HS-27A (cell line): ENCODE data around the gene RPTOR.
"Not testable (repeated sequence)": the region's sequence is repeated elsewhere in the genome, so short reads cannot be mapped to it uniquely, and the experiment has no call there.

Experiments used
- DNase-seq: peaks from one replicate; pipeline ENCODE4 v3.0.0-alpha.2; 2012; ENCODE audit warnings: low read depth, missing footprints

The RPTOR gene

DNA sequence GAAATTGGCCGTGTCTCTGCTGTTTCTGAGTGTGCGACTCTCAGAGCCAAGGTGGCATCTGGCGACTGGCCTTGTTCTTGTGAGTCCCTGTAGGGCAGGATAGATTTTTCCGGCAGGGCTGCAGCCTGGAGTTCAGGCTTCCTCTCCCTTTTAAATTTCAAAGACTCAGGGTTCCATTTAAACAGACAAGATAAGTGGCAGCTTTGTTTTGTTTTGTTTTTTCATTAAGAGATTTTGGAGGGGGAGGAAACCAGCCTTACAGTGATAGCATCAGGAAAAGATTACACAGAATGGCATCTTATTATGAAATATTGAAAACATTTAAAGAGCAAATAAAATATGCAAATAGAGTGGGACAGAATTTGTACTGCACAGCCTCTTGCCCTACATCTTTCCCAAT lies 151.3 kb downstream of the RPTOR start:
- DNase-seq: no peak

DNA sequence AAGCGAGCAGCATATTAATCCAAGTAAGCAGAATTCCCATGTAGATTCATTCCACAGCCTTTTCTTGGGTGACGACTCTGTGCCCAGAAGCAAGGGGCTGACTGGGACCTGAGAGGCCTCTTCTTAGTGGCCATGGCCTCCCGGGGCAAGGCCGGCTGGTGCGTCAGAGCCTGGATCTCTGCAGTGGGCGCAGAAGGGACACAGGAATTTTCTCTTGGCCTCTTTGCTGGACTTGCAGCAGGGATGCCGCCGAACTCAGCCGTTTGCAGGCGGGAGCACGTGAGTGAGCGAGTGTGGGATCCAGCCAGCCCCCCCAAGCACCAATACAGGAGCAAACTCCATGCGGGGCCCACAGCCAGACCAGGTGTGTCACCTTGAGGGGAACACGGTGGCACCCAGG lies 151.8 kb downstream of the RPTOR start:
- no peak for DNase-seq

DNA sequence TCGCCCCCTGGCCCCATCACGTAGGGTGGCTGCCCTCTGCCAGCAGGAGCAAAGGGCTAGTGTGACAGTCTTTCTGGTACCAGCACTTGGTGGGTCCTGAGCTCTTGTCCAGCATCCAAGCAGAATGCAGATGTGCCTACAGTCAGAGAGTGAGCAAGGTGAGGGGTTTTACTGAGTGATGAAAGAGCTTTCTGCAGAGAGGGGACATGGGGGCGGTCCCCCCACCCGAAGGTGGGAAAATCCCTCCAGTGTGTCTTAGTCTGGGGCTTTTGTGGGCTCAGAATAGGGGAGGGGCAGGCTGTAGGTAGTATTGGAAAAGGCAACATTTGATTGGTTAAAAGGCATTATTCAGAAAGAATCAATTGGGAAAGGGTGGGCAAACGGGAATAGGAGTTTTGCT lies 152.3 kb downstream of the RPTOR start:
- no peak for DNase-seq

DNA sequence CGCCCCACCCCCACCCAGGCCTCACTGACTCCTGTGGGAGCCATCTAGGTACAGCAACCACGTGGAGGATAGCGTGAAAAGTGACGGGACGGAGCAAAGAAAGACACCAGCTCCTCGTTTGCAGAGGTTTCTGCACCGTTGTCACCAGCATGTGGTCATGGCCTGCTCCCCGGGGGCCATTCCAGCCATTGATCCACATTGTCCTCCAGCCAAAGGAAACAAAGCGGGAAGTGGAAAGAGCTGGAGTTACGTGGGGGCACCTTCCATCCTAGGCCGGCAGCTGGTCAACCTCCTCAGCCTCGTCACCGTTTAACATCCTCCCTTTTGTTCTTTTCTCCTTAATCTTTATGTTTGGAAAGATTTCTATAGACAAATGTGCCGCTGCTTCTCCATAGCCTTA lies 153.7 kb downstream of the RPTOR start:
- no peak for DNase-seq

DNA sequence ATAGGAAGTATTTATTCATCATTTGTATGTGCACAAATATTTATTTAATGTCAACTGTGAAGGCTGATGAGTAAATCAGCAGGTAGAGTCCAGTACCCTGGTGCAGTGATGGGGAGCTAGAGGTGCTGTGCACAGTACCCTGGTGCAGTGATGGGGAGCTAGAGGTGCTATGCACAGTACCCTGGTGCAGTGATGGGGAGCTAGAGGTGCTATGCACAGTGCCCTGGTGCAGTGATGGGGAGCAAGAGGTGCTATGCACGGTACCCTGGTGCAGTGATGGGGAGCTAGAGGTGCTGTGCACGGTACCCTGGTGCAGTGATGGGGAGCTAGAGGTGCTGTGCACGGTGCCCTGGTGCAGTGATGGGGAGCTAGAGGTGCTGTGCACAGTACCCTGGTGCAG lies 154.6 kb downstream of the RPTOR start:
- not testable (repeated sequence) for DNase-seq

DNA sequence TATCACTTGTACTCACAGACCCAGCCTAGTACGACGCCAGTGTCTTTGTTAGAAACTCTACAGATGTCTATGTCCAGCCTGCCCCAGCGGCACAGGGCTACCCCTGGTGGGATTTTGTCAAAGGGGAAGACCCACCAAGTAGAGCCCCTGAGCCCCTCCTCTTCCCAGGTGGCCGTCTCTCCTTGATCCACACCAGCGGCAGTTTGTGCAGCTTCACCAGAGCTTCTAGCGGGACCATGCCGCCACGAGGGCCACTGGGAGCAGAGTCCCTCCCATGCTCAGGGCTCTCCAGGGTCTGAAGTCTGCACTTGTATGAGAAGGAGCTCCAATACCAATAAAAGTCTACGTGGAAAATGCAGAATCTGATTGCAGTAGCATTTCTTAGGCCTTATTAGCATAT lies 157.1 kb downstream of the RPTOR start:
- no peak for DNase-seq

DNA sequence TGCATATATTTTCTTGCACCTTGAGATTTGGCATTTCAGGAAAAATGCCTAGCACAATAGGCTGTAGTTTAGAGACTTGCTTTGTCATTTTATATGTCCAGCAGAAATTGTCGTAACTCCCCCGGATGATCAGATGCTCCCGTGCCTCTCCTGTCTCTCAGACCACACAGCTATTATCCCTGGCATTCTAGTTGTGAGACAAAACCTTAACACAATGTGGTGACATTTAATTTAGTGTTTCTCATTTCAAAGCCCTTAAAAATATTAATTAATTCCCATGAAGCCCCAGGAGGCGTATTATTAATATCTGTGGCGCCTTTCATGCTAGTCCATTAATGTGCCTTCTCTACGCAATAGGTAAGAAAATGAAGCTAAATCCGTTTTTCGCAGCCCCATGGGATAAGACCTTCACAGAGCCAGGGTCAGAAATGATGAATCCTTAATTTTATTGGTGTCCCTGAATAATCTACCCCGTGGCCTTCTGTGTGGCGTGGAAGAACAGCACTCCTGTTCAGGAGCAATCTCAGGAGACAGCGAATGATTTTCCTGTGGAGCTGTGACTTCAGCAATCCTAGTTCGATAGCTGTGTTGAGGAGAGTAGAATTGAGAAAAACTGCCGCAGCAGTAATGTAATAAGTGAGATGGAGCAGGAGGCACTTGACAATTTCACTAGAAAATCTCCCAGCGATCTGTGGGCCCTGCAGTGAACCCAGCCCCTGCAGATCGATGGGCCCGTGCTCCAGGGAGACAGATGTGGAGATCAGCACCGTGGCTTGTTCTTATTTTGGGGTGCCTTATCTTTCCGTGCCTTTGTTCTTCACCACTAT lies 157.9 kb downstream of the RPTOR start:
- no peak for DNase-seq

DNA sequence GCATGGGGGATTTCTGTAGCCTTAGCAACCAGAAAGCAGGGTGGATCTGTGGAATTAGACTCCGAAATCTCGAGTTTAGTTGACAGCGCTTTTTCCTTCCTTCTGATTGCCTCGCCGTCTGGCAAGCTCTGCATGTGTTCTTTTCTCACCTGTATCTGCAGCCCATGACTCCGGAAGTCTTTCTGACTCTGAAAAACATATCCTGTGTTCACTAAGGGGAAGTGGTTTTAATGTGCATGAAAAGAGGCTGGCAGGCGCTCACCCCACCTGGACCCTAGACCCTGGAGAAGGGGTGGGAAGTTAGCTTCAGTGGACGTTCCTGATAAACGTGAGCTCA lies 158.5 kb downstream of the RPTOR start:
- DNase-seq: no peak

DNA sequence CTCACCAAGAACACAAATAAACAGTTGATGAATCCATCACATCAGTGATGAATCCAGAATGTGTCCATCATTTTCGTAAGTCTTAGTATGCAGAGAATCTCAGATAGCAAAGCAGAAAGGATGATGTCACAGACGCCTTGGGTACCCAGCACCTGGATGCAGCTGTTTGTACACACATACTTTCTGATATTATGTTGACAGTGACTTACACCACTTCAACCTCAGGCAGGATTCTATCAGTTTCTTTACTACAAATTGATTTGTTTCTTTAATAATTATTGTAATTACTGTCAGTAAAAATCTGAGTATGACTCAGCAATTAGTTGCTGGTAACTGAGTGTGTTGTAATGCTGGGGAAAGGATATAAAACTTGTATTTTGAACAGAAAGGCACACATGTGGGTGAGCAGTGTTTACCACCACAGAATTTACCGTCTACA lies 159.8 kb downstream of the RPTOR start:
- DNase-seq: no peak

DNA sequence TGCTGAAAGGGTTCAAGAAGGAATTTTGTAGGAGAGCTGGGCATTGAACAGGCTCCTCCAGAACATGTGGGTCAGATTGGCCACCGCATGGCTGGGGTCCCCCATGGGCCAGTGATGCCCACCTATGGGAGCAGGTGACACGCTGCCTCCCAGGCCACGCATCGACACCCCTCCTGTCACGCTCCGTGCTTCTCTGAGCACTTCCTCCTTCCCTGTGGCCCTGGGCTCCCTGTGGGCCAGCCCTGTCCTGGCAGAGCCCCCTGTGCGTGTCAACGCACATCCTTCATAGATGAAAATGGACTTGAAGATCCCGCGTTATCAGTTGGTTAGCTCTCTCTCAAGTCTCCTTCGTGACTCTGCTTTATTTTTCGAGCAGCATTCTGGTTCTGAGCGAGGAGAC lies 160.3 kb downstream of the RPTOR start:
- DNase-seq: no peak

DNA sequence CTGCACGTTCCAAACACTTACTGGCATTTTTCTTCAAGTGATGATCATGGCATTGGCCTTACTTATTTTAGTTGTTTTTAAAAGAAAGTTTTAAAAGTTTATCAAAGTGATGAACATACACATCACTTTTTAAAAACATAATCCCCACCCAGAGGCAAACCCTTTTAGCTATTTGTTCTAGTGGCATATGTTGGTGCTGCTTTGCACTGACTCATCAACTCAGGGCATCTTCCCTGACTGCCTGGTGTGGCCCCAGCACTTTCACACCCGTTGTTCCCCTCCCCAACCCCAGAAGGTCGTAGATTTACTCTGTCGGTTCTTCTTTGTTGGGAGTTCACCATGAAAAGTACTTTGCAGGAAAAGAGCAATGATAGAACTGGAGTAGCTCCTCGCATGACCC lies 161.3 kb downstream of the RPTOR start:
- DNase-seq: no peak

DNA sequence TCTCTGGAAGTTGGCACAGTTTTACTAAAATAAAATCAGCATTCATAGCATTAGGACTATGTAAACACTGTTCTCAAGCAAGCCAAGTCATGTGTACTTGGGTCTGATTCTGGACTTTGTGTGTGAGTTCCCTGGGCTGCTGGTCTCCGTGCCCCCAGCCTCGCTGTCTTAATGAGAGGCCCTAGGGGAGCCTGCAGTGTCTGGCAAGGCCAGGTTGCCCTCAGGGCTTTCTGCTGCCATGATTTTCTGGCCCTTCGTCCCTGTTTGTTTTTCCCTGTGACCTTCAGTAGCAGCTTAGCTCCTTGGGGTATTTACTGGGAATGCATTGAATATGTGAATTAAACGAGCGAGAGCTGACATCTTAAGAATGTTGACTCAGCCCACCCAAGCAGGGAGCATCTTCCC lies 161.8 kb downstream of the RPTOR start:
- DNase-seq: no peak

DNA sequence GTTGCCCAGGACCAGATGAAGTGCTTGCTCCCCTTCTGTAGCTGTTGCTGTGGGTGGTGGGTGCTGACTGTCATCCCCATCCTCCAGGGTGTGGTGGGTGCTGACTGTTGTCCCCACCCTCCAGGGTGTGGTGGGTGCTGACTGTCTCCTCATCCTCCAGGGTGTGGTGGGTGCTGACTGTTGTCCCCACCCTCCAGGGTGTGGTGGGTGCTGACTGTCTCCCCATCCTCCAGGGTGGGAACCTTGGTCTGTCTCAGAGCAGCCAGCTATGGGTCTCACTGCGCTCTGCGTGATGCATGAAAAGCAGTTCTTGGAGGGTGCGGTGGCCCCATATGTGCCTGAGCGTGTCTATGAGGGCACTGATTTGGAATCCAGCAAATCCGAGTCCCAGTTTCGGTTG lies 163.8 kb downstream of the RPTOR start:
- DNase-seq: no peak

DNA sequence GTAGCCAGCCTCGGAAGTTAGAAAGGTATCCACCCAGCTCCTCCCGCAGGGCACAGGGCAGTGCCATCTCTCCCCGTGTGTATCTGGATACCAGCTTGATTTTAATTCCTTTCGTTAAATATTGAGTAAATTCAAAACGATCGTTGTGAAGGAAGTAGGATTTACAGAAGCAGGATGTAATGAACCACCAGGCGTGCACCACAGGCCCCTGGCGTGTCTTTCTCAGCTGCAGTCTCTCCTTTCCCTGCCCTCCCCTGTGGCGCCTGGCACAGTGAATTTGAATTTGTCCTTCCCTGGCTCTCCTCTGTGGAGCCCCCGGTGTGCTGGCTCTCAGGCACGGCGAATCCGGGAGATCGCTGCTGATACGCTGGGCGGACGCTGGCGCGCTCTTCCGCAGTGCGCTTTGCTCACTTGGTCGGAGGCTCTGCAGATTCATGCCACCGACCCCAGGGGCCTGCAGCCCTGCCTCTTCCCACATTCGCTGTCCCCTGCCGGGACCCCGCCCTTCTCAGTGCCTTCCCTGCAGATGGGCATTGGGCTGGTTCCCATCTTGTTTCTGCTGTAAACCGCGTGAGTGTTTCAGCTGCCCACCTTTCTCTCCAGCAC lies 164.6 kb downstream of the RPTOR start:
- no peak for DNase-seq

DNA sequence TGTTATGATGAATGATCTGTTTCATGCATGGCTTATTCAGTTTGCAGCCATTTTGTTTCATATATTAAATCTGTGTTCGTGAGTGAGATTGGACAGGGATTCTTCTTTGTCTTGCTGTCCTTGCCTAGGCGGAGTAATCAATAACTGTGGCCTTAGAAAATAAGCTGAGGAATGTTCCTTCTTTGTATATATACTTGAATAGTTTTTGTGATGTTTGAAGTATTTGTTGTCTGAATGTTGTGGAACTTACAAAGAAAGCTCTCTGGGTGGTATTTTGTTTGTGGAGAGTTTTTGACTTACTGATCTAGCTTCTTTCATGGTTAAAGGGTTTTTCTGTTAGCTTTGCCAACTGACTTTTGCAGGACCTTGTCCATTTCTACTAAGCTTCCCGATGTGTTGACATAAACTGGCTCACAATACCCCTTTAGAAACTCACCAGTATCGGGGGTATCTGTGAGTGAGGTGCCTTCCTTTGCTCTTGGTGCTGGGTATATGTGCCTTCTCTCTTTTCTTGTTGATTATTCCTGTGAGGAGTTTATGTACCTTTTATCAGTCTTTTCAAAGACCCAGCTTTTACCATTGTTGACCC lies 166.2 kb downstream of the RPTOR start:
- no peak for DNase-seq

DNA sequence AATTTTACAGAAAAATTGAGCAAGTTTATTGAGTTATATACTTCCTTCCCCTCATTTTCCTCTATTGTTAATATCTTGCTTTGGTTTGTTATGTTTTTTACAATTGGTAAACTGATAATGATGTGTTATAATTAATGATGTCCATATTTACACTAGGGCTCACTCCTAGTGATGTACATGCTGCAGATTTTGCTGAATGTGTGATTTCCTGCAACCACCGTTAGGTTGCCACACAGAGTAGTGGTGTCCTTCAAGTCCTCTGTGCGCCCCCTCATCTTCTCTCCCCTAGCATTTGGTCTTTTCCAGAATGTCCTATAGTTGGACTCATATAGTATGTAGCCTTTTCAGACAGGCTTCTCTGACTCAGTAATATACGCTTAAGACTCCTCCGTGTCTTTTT lies 167.5 kb downstream of the RPTOR start:
- no peak for DNase-seq

DNA sequence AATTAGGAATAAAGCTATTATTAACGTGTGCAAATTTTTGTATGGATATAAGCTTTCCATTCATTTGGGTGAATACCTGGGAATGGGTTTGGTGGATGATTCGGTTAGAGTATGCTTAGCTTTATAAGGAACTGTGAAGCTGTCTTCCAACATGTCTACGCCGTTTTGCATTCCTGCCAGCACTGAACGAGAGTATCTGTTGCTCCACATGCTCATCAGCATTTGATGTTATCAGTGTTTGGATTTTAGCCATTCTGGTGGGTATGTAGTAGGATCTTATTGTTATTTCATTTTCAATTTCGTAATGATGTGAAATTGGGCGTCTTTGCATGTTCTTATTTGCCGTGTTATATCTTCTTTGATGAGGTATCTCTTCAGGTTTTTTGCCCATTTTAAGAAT lies 168.0 kb downstream of the RPTOR start:
- no peak for DNase-seq

DNA sequence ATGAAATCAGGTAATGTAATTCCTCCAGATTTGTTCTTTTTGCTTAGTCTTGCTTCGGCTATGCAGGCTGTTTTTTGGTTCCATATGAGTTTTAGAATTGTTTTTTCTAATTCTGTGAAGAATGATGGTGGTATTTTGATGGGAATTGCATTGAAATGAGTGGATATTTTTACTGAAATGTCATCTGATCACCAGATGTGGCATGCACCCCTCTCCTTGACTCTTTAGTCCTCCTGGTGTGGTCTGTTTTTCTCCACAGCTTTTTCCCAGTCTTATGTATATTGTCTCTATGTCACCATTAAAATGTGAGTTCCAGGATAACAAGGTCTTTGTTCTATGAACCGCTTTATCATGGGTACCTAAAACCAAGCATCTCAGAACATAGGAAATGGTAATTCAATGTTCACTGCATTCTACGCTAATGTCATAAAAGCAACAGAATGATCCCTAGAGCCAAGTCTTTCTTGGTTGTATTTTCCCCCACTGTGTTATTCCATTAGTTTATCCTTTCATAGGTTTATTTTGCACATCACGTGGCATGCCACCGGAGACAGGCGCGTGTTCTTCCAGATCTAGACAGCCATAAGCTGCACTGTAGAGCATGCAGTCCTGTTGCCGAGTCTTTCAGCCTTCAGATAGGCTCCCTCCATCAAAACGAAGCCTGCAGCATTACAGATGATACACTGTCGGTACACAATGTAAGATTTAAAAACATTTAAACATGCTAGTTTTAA lies 172.5 kb downstream of the RPTOR start:
- no peak for DNase-seq

DNA sequence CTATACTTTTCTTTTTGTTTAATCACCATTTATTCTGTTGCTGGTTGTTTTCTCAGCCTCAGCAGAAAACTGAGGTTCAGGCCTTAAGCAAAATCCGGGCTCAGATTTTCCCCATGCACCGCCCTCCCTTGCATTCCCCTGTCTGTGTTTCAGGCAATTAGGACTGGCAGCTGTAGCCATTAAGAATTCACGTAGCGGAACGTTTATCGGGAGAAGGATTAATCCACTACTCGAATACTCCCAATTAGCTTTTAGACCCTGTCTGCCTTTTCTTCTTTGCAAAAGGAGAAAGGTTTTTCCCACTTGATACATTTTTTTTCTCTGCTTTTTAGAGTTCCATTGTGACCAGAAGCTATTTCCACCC lies 173.1 kb downstream of the RPTOR start:
- no peak for DNase-seq

DNA sequence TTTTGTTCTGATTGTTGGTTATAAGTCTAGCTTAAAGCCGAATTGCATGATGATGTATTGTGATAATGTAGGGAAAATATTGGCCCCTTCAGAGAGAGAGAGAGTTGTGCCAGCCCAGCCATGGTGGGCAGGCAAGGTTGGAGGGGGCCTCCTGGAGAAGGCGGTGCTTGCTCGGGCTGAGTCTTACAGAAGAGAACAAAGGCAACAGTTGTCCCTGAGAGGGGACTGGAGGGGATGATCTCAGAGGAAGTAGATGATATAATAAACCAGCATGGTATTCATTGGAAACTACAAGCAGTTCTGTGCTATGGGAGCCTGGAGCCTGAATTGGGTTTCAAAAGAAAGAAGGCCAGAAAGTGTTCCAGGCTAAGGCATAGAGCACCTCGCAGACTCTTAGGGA lies 173.8 kb downstream of the RPTOR start:
- DNase-seq: no peak

DNA sequence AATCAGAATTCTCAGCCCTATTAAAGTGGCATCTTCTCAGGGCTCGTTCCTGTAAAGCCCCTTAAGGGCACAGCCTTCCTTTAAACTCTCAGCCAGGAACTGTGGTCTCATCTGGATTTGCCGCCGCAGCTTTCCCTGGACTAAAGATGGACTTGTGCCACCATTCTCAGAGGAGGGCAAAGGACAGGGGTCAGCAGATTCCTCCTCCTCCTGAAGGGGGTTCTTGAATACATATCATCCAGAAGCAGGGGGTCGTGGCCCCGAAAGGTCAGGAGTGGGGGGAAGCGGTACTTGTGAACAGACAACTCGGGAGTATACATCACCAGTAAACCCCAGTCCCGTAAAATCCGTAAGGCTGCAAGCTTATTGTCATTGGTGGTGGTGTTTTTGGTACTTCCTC lies 174.8 kb downstream of the RPTOR start:
- DNase-seq: no peak

DNA sequence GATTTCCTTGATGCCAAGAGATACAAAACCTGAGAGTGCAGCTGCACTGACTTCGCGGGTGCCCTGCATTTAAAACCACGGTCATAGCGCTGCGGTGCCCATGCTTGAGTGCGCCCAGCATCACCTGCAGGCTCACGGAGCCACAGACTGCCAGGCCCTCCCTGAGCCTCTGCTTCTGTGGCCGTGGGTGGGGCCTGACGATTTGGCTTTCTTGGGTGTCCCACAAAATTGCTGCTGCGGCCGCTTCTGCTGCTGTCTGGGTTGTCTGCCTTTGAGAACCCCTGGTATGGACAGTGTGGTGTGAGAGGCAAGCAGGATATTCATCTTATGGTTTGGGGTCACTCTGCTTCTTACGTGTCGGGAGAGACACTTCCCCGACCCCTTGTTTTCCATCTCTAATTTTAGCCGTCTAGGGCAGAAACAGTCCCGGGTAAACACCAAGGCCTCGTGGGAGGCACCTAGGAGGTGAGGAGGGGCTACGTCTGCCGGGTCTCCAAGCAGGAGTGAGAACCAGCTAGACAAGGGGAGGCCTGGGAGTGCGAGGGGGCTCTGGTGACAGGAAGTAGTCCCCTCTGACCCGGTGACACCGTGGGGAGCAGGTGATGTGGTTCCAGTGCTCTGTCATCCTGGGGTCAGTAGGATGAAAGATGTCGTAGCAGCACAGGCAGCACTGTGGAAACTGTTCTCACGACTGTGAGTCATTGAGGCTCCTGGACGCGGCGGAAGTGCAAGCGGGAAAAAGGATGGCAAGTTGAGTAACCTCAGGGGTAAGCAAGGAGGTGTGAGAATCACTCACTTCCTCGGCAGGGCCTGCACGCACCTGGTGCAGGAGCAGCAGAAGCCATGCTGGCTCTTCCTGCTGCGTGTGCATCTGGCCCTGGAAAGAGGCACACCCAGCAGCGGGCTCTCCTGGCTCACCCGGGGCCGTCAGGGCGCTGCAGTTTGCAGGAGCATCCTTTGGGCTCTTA lies 176.3 kb downstream of the RPTOR start:
- no peak for DNase-seq
